GM06990 (cell line): ENCODE measurements around the gene POLR3K.
A peak's percentile ranks its signal among the peaks of the same experiment; 100 is the strongest.

Experiments used
- DNase-seq: peaks from one replicate; pipeline ENCODE4 v3.0.0-alpha.2; 2011; ENCODE audit not compliant: insufficient read length; ENCODE audit errors: extremely low read depth
- H3K27me3 ChIP-seq: replicated peaks from 2 replicates; pipeline ENCODE4 v1.6.0; 2011; ENCODE audit warnings: low read length; ENCODE audit not compliant: control insufficient read depth, insufficient read depth
- H3K36me3 ChIP-seq: 2 replicates; pipeline ENCODE4 v1.5.1; 2011; ENCODE audit warnings: low read length; ENCODE audit not compliant: control insufficient read depth, insufficient read depth
- H3K4me3 ChIP-seq: replicated peaks from 2 replicates; pipeline ENCODE4 v1.5.1; 2011; ENCODE audit warnings: low read depth, mild to moderate bottlenecking, control low read depth, low read length
- TF ChIP-seq, protein P1 (sequence below): IDR thresholded peaks from 2 replicates; pipeline ENCODE4 v1.5.1; 2011; ENCODE audit warnings: low read length, control low read depth, mild to moderate bottlenecking, inconsistent platforms; ENCODE audit not compliant: insufficient read depth, poor library complexity, severe bottlenecking

The POLR3K gene

GRCh38 chr16:96935-97381 is 43.5 kb upstream of the POLR3K start:
- no peak overlapping the region for H3K4me3 ChIP-seq
- DNase-seq: peak; percentile 87
- H3K36me3 ChIP-seq: peaks cover 21% of the 10 kb centered on the region
- TF ChIP-seq, protein P1, sequence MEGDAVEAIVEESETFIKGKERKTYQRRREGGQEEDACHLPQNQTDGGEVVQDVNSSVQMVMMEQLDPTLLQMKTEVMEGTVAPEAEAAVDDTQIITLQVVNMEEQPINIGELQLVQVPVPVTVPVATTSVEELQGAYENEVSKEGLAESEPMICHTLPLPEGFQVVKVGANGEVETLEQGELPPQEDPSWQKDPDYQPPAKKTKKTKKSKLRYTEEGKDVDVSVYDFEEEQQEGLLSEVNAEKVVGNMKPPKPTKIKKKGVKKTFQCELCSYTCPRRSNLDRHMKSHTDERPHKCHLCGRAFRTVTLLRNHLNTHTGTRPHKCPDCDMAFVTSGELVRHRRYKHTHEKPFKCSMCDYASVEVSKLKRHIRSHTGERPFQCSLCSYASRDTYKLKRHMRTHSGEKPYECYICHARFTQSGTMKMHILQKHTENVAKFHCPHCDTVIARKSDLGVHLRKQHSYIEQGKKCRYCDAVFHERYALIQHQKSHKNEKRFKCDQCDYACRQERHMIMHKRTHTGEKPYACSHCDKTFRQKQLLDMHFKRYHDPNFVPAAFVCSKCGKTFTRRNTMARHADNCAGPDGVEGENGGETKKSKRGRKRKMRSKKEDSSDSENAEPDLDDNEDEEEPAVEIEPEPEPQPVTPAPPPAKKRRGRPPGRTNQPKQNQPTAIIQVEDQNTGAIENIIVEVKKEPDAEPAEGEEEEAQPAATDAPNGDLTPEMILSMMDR: peak; percentile 100
- no peaks in the 10 kb centered on the region for H3K27me3 ChIP-seq

GRCh38 chr16:94918-95265 is 41.5 kb upstream of the POLR3K start:
- H3K4me3 ChIP-seq: no peak overlapping the region
- H3K36me3 ChIP-seq: peaks cover 18% of the 10 kb centered on the region
- no peak for DNase-seq

GRCh38 chr16:92431-93339 is 39.3 kb upstream of the POLR3K start:
- no peaks in the 10 kb centered on the region for H3K27me3 ChIP-seq
- DNase-seq: no peak
- TF ChIP-seq, protein P1: no peak
- no peak overlapping the region for H3K4me3 ChIP-seq
- H3K36me3 ChIP-seq: peaks cover 25% of the 10 kb centered on the region

More at GRCh38 chr16:94918-95265, 41.5 kb upstream of the POLR3K start:
- TF ChIP-seq, protein P1: no peak
- no peaks in the 10 kb centered on the region for H3K27me3 ChIP-seq

DNA sequence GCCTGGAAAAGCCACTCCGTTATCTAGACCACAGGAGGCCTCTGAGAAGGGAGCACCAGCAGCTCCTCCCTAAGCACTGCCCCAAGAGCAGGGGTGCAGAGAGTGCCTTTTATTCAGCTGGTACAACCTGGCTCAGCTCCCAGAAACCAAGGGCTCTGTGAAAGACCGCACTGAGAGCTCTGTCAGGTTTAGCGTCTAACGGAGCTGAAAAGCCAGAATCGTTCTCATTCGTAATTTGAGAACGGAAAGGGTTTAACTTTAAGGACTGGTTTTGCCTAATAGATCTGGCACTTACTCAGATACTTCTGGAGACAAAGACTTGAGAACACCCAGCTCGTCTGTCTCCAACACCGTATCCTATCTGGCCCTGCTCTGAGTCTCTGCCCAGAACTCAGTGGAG is 38.1 kb upstream of the POLR3K start:
- no peak for DNase-seq
- no peaks in the 10 kb centered on the region for H3K27me3 ChIP-seq
- H3K36me3 ChIP-seq: peaks cover 26% of the 10 kb centered on the region
- TF ChIP-seq, protein P1: no peak
- no peak overlapping the region for H3K4me3 ChIP-seq

- TF ChIP-seq, protein P1: no peak
- no peak for DNase-seq
- H3K36me3 ChIP-seq: peaks cover 34% of the 10 kb centered on the region
These were observed 36.2 kb upstream of the POLR3K start for GRCh38 chr16:89391-90302.

More at GRCh38 chr16:89391-90302, 36.2 kb upstream of the POLR3K start:
- Histone ChIP-seq H3K27me3 (no peaks in the 10 kb centered on the region), H3K4me3 (no peak overlapping the region)
